ENCODE data around the gene DNAJC6.

The DNAJC6 gene

DNA sequence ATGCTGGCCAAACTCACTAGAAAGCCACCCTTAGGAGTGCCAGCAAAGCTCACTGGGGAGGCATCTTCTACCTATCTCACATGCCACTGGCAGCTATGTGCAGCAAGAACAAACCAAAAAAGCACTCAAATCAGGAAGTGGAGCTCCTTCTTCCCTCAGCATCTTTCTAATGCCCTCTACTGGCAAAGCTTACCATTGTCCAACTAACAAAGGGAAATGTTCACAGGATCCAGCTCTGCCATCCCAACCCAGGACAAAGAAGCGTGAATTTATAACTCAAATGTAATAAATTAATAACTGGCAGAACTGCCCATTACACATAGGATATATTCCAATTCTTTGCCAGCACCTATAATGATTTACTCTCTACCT lies 150.0 kb downstream of the DNAJC6 start:
- H3K27me3 Mint-ChIP-seq = no peaks in the 10 kb centered on the region
- peaks cover 16% of the 10 kb centered on the region for H3K4me1 Mint-ChIP-seq (ENCODE audit: low read depth)
- DNase-seq = no peak
- peaks cover 8% of the 10 kb centered on the region for H3K9me3 Mint-ChIP-seq
- H3K27ac Mint-ChIP-seq = no peak overlapping the region
- no peak overlapping the region for H3K4me3 Mint-ChIP-seq
- H3K36me3 Mint-ChIP-seq (ENCODE audit: low read depth) = no peaks in the 10 kb centered on the region

All from activated T-cell treated with anti-CD3 and anti-CD28 coated beads, Interleukin-2, amount 50 U/mL, for 24 hours (primary cell).